DOHH2 (cell line): Measurements from ENCODE around the gene MECP2.

Source experiments
- H3F3A ChIP-seq: fragments of 200-600 bp; sonication (generic), shearing (Covaris generic); 2 replicates; pipeline ENCODE4 v1.6.0; 2016; ENCODE audit warnings: antibody characterized with exemption, mild to moderate bottlenecking; ENCODE audit not compliant: control insufficient read depth, insufficient read depth
- H3K27ac ChIP-seq: fragments of 200-600 bp; sonication (generic); 2 replicates; pipeline ENCODE4 v1.5.1; 2014; ENCODE audit warnings: low read depth, mild to moderate bottlenecking, low read length, moderate library complexity
- H3K27me3 ChIP-seq: fragments of 200-600 bp; sonication (generic); 2 replicates; pipeline ENCODE4 v1.6.1; 2014; ENCODE audit warnings: mild to moderate bottlenecking, low read length, mixed read lengths; ENCODE audit not compliant: control insufficient read depth
- H3K36me3 ChIP-seq: fragments of 200-600 bp; sonication (generic); 2 replicates; pipeline ENCODE4 v1.6.1; 2014; ENCODE audit warnings: mild to moderate bottlenecking, low read length, moderate library complexity, mixed read lengths; ENCODE audit not compliant: control insufficient read depth
- H3K4me1 ChIP-seq: fragments of 200-600 bp; sonication (generic); 2 replicates; pipeline ENCODE4 v1.6.1; 2014; ENCODE audit warnings: mild to moderate bottlenecking, low read length, mixed read lengths; ENCODE audit not compliant: control insufficient read depth
- H3K4me2 ChIP-seq: fragments of 200-600 bp; sonication (generic); 2 replicates; pipeline ENCODE4 v1.6.0; 2014; ENCODE audit warnings: mild to moderate bottlenecking, low read length, moderate library complexity
- H3K4me3 ChIP-seq: fragments of 200-600 bp; sonication (generic); 2 replicates; pipeline ENCODE4 v1.5.1; 2014; ENCODE audit warnings: mild to moderate bottlenecking, low read length, mixed read lengths
- H3K79me2 ChIP-seq: fragments of 200-600 bp; sonication (generic); 2 replicates; pipeline ENCODE4 v1.6.1; 2014; ENCODE audit warnings: mild to moderate bottlenecking, low read length, mixed read lengths; ENCODE audit not compliant: control insufficient read depth
- H3K9me2 ChIP-seq: fragments of 200-600 bp; sonication (generic); replicated peaks from 2 replicates; pipeline ENCODE4 v1.6.1; 2014; ENCODE audit warnings: mild to moderate bottlenecking, low read length, mixed read lengths; ENCODE audit not compliant: control insufficient read depth
- H3K9me3 ChIP-seq: fragments of 200-600 bp; sonication (generic); 2 replicates; pipeline ENCODE4 v1.6.1; 2014; ENCODE audit warnings: antibody characterized with exemption, low read length, mixed read lengths; ENCODE audit not compliant: control insufficient read depth, insufficient read depth
- H4K20me1 ChIP-seq: fragments of 200-600 bp; sonication (generic); 2 replicates; pipeline ENCODE4 v1.6.0; 2014; ENCODE audit warnings: low read depth, mild to moderate bottlenecking, antibody characterized with exemption, low read length, moderate library complexity; ENCODE audit not compliant: control insufficient read depth, insufficient read depth
- CTCF ChIP-seq: fragments of 200-600 bp; sonication (generic); IDR thresholded peaks from one replicate; pipeline ENCODE4 v1.5.1; 2014; ENCODE audit warnings: antibody characterized with exemption, mild to moderate bottlenecking, low read depth, low read length; ENCODE audit not compliant: poor library complexity, severe bottlenecking
- EZH2phosphoT487 ChIP-seq: fragments of 200-600 bp; sonication (generic); IDR thresholded peaks from 2 replicates; pipeline ENCODE4 v1.6.1; 2017; ENCODE audit warnings: borderline replicate concordance, mild to moderate bottlenecking, antibody characterized with exemption, low read length, moderate library complexity, mixed read lengths

Gene MECP2

GRCh38 chrX:154048398-154048797, 49.1 kb downstream of the MECP2 start:
- Histone ChIP-seq H3K79me2 (peaks cover 51% of the 10 kb centered on the region), H3K4me3 (no peak overlapping the region), H3K9me3 (no peaks in the 10 kb centered on the region), H3F3A (no peaks in the 10 kb centered on the region; the same call in 1 of the 2 replicates), H3K27me3 (no peaks in the 10 kb centered on the region), H3K4me2 (no peak overlapping the region), H3K9me2 (no peaks in the 10 kb centered on the region), H4K20me1 (no peaks in the 10 kb centered on the region), H3K4me1 (peaks cover 4% of the 10 kb centered on the region; the same call in 1 of the 2 replicates), H3K36me3 (peaks cover 13% of the 10 kb centered on the region), H3K27ac (no peak overlapping the region)
- TF ChIP-seq EZH2phosphoT487 (no peak), CTCF (no peak)

DNA sequence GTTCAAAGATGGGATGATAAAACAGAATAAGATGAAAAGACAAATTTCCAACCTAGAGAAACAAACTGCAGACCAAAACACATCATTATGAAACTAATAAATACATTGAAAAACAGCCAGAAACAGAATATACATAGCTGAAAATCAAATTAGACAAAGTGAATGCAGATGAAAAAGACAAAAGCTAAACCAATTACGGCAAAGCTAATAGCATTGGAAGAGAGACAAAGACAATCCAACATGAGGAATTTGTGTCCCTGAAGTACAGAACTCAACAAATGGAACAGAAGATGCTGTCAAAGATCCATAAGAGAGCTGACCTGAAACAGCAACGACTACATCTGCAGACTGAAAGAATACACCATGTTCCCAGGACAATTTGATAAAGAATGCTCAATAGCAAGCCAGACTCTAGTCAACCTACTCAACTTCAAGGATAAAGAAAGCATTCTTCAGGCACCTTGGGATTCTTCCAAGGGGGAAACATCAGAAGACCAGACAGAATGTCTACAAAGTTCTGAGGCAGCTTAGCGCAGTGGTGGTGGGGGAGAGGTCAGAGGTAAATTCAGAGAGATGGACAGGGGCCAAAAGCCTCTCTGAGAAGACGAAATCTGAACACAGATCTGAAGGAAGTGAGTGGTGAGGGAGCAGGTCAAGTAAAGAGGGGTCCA, 50.4 kb downstream of the MECP2 start:
- peaks cover 56% of the 10 kb centered on the region for H3K79me2 ChIP-seq
- no peak for TF ChIP-seq CTCF
- TF ChIP-seq EZH2phosphoT487: no peak
- no peak overlapping the region for H3K4me3 ChIP-seq
- no peak overlapping the region for H3K4me2 ChIP-seq
- H3K36me3 ChIP-seq: peaks cover 13% of the 10 kb centered on the region
- H3K27ac ChIP-seq: no peak overlapping the region
- no peaks in the 10 kb centered on the region; the same call in 1 of the 2 replicates for H3F3A ChIP-seq
- no peaks in the 10 kb centered on the region for H4K20me1 ChIP-seq
- H3K9me2 ChIP-seq: no peaks in the 10 kb centered on the region
- H3K4me1 ChIP-seq: peaks cover 4% of the 10 kb centered on the region; the same call in 1 of the 2 replicates
- H3K9me3 ChIP-seq: no peaks in the 10 kb centered on the region
- no peaks in the 10 kb centered on the region for H3K27me3 ChIP-seq

GRCh38 chrX:154046031-154046781, 51.3 kb downstream of the MECP2 start:
- Histone ChIP-seq H3K27ac (no peak overlapping the region), H3K79me2 (peaks cover 51% of the 10 kb centered on the region)

More at GRCh38 chrX:154046031-154046781, 51.3 kb downstream of the MECP2 start:
- Histone ChIP-seq H3K4me2 (no peak overlapping the region), H3K9me3 (no peaks in the 10 kb centered on the region), H3K4me1 (no peaks in the 10 kb centered on the region), H3F3A (no peaks in the 10 kb centered on the region), H3K27me3 (no peaks in the 10 kb centered on the region), H4K20me1 (no peaks in the 10 kb centered on the region), H3K9me2 (no peaks in the 10 kb centered on the region), H3K36me3 (peaks cover 13% of the 10 kb centered on the region), H3K4me3 (no peak overlapping the region)
- no peak for TF ChIP-seq EZH2phosphoT487
- no peak for TF ChIP-seq CTCF
